Loucy (cell line): ENCODE data around the gene GRIA3.
"Not testable (repeated sequence)": the region's sequence is repeated elsewhere in the genome, so short reads cannot be mapped to it uniquely, and the experiment has no call there.

Experiments used
- H2AFZ ChIP-seq: fragments of 200-600 bp; sonication (generic); 2 replicates; pipeline ENCODE4 v1.6.0; 2016; ENCODE audit warnings: antibody characterized with exemption, mild to moderate bottlenecking, low read length, moderate library complexity
- H3F3A ChIP-seq: fragments of 200-600 bp; 2 replicates; pipeline ENCODE4 v1.6.0; 2016; ENCODE audit warnings: antibody characterized with exemption, low read depth, mild to moderate bottlenecking
- H3K27me3 ChIP-seq: fragments of 200-600 bp; sonication (generic); 2 replicates; pipeline ENCODE4 v1.6.1; 2014; ENCODE audit warnings: low read length, mild to moderate bottlenecking; ENCODE audit not compliant: insufficient read depth, poor library complexity, severe bottlenecking
- H3K36me3 ChIP-seq: fragments of 200-600 bp; sonication (generic); 2 replicates; pipeline ENCODE4 v1.6.1; 2016; ENCODE audit warnings: low read length; ENCODE audit not compliant: insufficient read depth
- H3K4me1 ChIP-seq: fragments of 200-600 bp; sonication (generic); 2 replicates; pipeline ENCODE4 v1.5.1; 2014; ENCODE audit warnings: low read length, mild to moderate bottlenecking; ENCODE audit not compliant: insufficient read depth, poor library complexity, severe bottlenecking
- H3K4me2 ChIP-seq: fragments of 200-600 bp; sonication (generic); 2 replicates; pipeline ENCODE4 v1.6.0; 2014; ENCODE audit warnings: antibody characterized with exemption, low read length, low read depth, mild to moderate bottlenecking; ENCODE audit not compliant: poor library complexity, severe bottlenecking
- H3K4me3 ChIP-seq: fragments of 200-600 bp; sonication (generic); 2 replicates; pipeline ENCODE4 v1.5.1; 2014; ENCODE audit warnings: low read length, mild to moderate bottlenecking, mixed read lengths; ENCODE audit not compliant: poor library complexity, severe bottlenecking
- H3K79me2 ChIP-seq: fragments of 200-600 bp; sonication (generic); 2 replicates; pipeline ENCODE4 v1.6.1; 2014; ENCODE audit warnings: low read length; ENCODE audit not compliant: insufficient read depth
- H3K9ac ChIP-seq: fragments of 200-600 bp; sonication (generic); 2 replicates; pipeline ENCODE4 v1.6.0; 2014; ENCODE audit warnings: mild to moderate bottlenecking, low read depth, low read length, moderate library complexity; ENCODE audit not compliant: poor library complexity, severe bottlenecking
- H3K9me2 ChIP-seq: fragments of 200-600 bp; sonication (generic); replicated peaks from 2 replicates; pipeline ENCODE4 v1.6.1; 2016; ENCODE audit warnings: low read depth, low read length, mixed read lengths
- H3K9me3 ChIP-seq: fragments of 200-600 bp; sonication (generic); 2 replicates; pipeline ENCODE4 v1.6.1; 2014; ENCODE audit warnings: mild to moderate bottlenecking, antibody characterized with exemption, low read length, low read depth; ENCODE audit not compliant: insufficient read depth
- H4K20me1 ChIP-seq: fragments of 200-600 bp; sonication (generic); 2 replicates; pipeline ENCODE4 v1.6.0; 2014; ENCODE audit warnings: antibody characterized with exemption, low read length, mild to moderate bottlenecking; ENCODE audit not compliant: insufficient read depth, poor library complexity, severe bottlenecking
- EZH2phosphoT487 ChIP-seq: fragments of 200-600 bp; IDR thresholded peaks from 2 replicates; pipeline ENCODE4 v1.6.1; 2018; ENCODE audit warnings: antibody characterized with exemption, mild to moderate bottlenecking, moderate library complexity, borderline replicate concordance
- TF ChIP-seq, protein P1 (sequence below): fragments of 200-600 bp; sonication (generic); conservative IDR thresholded peaks from 2 replicates; pipeline ENCODE4 v1.5.1; 2014; ENCODE audit warnings: mild to moderate bottlenecking, antibody characterized with exemption, low read length

Gene GRIA3

DNA sequence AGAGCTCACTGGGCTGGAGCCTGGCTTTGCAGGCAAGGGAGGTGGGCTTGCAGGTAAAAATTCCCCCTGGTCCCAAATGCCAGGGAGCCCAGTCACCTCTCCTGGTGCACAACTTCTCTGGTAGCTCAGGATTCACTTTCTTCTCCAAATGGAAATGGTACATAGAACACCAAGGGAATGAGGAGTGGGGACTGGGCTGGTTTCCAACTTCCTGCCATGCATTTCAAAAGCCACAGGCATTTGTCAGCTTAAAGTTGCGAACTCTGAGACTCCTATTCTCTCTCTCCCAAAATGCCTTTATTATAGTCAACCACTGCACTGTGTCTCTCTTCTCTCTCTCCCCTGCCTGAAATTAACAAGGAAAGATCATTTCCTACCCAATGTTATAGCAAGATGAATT is 177.3 kb downstream of the GRIA3 start:
- H3K4me1 ChIP-seq = no peaks in the 10 kb centered on the region
- H4K20me1 ChIP-seq = no peaks in the 10 kb centered on the region
- H3K9ac ChIP-seq = no peak overlapping the region
- TF ChIP-seq, protein P1, sequence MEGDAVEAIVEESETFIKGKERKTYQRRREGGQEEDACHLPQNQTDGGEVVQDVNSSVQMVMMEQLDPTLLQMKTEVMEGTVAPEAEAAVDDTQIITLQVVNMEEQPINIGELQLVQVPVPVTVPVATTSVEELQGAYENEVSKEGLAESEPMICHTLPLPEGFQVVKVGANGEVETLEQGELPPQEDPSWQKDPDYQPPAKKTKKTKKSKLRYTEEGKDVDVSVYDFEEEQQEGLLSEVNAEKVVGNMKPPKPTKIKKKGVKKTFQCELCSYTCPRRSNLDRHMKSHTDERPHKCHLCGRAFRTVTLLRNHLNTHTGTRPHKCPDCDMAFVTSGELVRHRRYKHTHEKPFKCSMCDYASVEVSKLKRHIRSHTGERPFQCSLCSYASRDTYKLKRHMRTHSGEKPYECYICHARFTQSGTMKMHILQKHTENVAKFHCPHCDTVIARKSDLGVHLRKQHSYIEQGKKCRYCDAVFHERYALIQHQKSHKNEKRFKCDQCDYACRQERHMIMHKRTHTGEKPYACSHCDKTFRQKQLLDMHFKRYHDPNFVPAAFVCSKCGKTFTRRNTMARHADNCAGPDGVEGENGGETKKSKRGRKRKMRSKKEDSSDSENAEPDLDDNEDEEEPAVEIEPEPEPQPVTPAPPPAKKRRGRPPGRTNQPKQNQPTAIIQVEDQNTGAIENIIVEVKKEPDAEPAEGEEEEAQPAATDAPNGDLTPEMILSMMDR = no peak
- no peak for TF ChIP-seq EZH2phosphoT487
- H3K36me3 ChIP-seq = no peaks in the 10 kb centered on the region
- no peak overlapping the region for H3K4me3 ChIP-seq
- no peaks in the 10 kb centered on the region for H3F3A ChIP-seq
- H3K27me3 ChIP-seq = no peaks in the 10 kb centered on the region
- no peaks in the 10 kb centered on the region for H3K79me2 ChIP-seq
- H3K9me2 ChIP-seq = no peaks in the 10 kb centered on the region
- H3K4me2 ChIP-seq = no peak overlapping the region
- H3K9me3 ChIP-seq = no peaks in the 10 kb centered on the region
- no peak overlapping the region for H2AFZ ChIP-seq

- not testable (repeated sequence) for H4K20me1 ChIP-seq, H3K36me3 ChIP-seq
Observed at GRCh38 chrX:123386196-123386595, 202.1 kb downstream of the GRIA3 start.

DNA sequence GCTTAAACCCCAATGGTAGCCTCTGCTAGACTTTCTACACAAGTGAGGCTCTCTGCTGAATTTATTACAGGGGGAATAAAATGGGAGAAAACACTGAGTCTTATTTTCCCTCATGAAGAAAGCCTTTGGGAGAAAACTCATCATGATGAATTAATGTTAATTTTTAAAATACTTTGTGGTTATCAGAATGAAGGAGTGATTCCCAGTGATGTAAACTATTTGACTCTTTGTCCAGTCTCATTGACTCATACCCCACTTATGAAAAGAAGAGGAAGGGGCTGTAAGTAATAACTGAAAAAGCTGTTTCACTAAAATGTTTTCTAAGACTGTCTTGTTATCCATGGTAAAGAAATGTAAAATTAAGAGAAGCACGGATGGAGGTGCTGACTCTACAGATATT is 208.8 kb downstream of the GRIA3 start:
- no peak for TF ChIP-seq EZH2phosphoT487
- TF ChIP-seq, protein P1 = no peak
- Histone ChIP-seq H3K4me3 (no peak overlapping the region), H3F3A (no peaks in the 10 kb centered on the region), H3K79me2 (no peaks in the 10 kb centered on the region), H3K9me2 (no peaks in the 10 kb centered on the region), H3K27me3 (no peaks in the 10 kb centered on the region), H3K4me2 (no peak overlapping the region), H2AFZ (no peak overlapping the region), H3K9ac (no peak overlapping the region), H3K36me3 (no peaks in the 10 kb centered on the region), H4K20me1 (no peaks in the 10 kb centered on the region), H3K9me3 (no peaks in the 10 kb centered on the region), H3K4me1 (no peaks in the 10 kb centered on the region)

More at GRCh38 chrX:123386196-123386595, 202.1 kb downstream of the GRIA3 start:
- not testable (repeated sequence) for H3K79me2 ChIP-seq, H3K27me3 ChIP-seq, H3K9ac ChIP-seq, H2AFZ ChIP-seq, H3K4me1 ChIP-seq, H3K9me2 ChIP-seq, H3K9me3 ChIP-seq, H3F3A ChIP-seq, H3K4me3 ChIP-seq, H3K4me2 ChIP-seq

GRCh38 chrX:123399709-123400108 is 215.6 kb downstream of the GRIA3 start:
- Histone ChIP-seq H4K20me1 (no peaks in the 10 kb centered on the region), H3K4me3 (no peak overlapping the region), H3K4me1 (no peaks in the 10 kb centered on the region), H3K36me3 (no peaks in the 10 kb centered on the region), H3K4me2 (no peak overlapping the region), H3F3A (no peaks in the 10 kb centered on the region), H3K27me3 (no peaks in the 10 kb centered on the region), H2AFZ (no peak overlapping the region), H3K9me3 (no peaks in the 10 kb centered on the region), H3K9me2 (no peaks in the 10 kb centered on the region), H3K9ac (no peak overlapping the region), H3K79me2 (no peaks in the 10 kb centered on the region)
- TF ChIP-seq, protein P1 = no peak
- TF ChIP-seq EZH2phosphoT487 = no peak
